WTC11 (cell line): ENCODE results near the gene TIMM8A. TPM values are rescaled to one million over a fixed set of nuclear protein-coding genes. Genes with fewer than 3 reads are reported as not detected.

Experiments
- ATAC-seq: fragments of 200-7000 bp; cut with Tn5 transposase; 2 replicates; pipeline ENCODE4 v1.10.0; 2021; ENCODE audit warnings: mild to moderate bottlenecking, moderate library complexity
- CTCF ChIA-PET: fragments of 300-600 bp; sonication (Branson Sonifier 250); formaldehyde crosslinking; loops from one replicate; lab custom pipeline; 2021; ENCODE audit warnings: antibody characterized with exemption; lab: Charles Lee
- POLR2A ChIA-PET: fragments of 350-600 bp; sonication (Branson Sonifier 250); formaldehyde crosslinking; loops from one replicate; lab custom pipeline; 2021; ENCODE audit warnings: antibody characterized with exemption; lab: Charles Lee
- DNase-seq: peaks from one replicate; pipeline ENCODE4 v3.0.0; 2021; ENCODE audit warnings: low spot score
- H3K27ac Mint-ChIP-seq: 2 replicates; pipeline ENCODE4 v1.8.0; 2021; ENCODE audit warnings: mixed read lengths
- H3K27me3 Mint-ChIP-seq: 2 replicates; pipeline ENCODE4 v1.8.0; 2021; ENCODE audit warnings: low read depth, mild to moderate bottlenecking, moderate library complexity, mixed read lengths
- H3K36me3 Mint-ChIP-seq: 2 replicates; pipeline ENCODE4 v1.8.0; 2021; ENCODE audit warnings: mixed read lengths
- H3K4me1 Mint-ChIP-seq: 2 replicates; pipeline ENCODE4 v1.8.0; 2022; ENCODE audit warnings: mixed read lengths
- H3K4me3 Mint-ChIP-seq: 2 replicates; pipeline ENCODE4 v1.8.0; 2021; ENCODE audit warnings: mild to moderate bottlenecking, moderate library complexity, mixed read lengths
- H3K9me3 Mint-ChIP-seq: 2 replicates; pipeline ENCODE4 v1.8.0; 2021; ENCODE audit warnings: mixed read lengths
- ETV6 ChIP-seq: sonication (generic); formaldehyde crosslinking; IDR thresholded peaks from 2 replicates; pipeline ENCODE4 v1.8.1; 2022; ENCODE audit warnings: mild to moderate bottlenecking, missing genetic modification reagents
- FOXJ3 ChIP-seq: sonication (generic); formaldehyde crosslinking; IDR thresholded peaks from 2 replicates; pipeline ENCODE4 v1.9.0; 2021; ENCODE audit warnings: missing genetic modification reagents, mild to moderate bottlenecking, borderline replicate concordance
- GABPB1 ChIP-seq: sonication (generic); formaldehyde crosslinking; IDR thresholded peaks from 2 replicates; pipeline ENCODE4 v1.8.1; 2023; ENCODE audit warnings: mild to moderate bottlenecking, missing genetic modification reagents
- KAT7 ChIP-seq: sonication (generic); formaldehyde crosslinking; IDR thresholded peaks from 2 replicates; pipeline ENCODE4 v1.8.1; 2023; ENCODE audit warnings: missing genetic modification reagents, mild to moderate bottlenecking, borderline replicate concordance
- MXD4 ChIP-seq: fragments of 250-450 bp; sonication (Bioruptor Pico); IDR thresholded peaks from 2 replicates; pipeline ENCODE4 v1.8.0; 2021; ENCODE audit warnings: mild to moderate bottlenecking, moderate library complexity, borderline replicate concordance
- OVOL2 ChIP-seq: fragments of 250-450 bp; sonication (Bioruptor Pico); IDR thresholded peaks from 2 replicates; pipeline ENCODE4 v1.9.0; 2021; ENCODE audit warnings: mild to moderate bottlenecking, borderline replicate concordance
- RELA ChIP-seq: sonication (generic); formaldehyde crosslinking; IDR thresholded peaks from 2 replicates; pipeline ENCODE4 v1.8.1; 2022; ENCODE audit warnings: missing genetic modification reagents, mild to moderate bottlenecking, borderline replicate concordance
- SMAD4 ChIP-seq: sonication (generic); formaldehyde crosslinking; IDR thresholded peaks from 2 replicates; pipeline ENCODE4 v1.8.0; 2022; ENCODE audit warnings: mild to moderate bottlenecking, missing genetic modification reagents
- TP53 ChIP-seq: sonication (generic); formaldehyde crosslinking; IDR thresholded peaks from 2 replicates; pipeline ENCODE4 v1.8.1; 2023; ENCODE audit warnings: mild to moderate bottlenecking, missing genetic modification reagents
- ZNF121 ChIP-seq: sonication (generic); formaldehyde crosslinking; IDR thresholded peaks from 2 replicates; pipeline ENCODE4 v1.8.0; 2023; ENCODE audit warnings: missing genetic modification reagents
- ZNF232 ChIP-seq: sonication (generic); formaldehyde crosslinking; IDR thresholded peaks from 2 replicates; pipeline ENCODE4 v1.8.0; 2022; ENCODE audit warnings: mild to moderate bottlenecking, missing genetic modification reagents
- ZNF317 ChIP-seq: sonication (generic); formaldehyde crosslinking; IDR thresholded peaks from 2 replicates; pipeline ENCODE4 v1.8.1; 2023; ENCODE audit warnings: low read depth, mild to moderate bottlenecking, moderate library complexity, missing genetic modification reagents, borderline replicate concordance
- ZNF396 ChIP-seq: fragments of 250-450 bp; sonication (Bioruptor Pico); IDR thresholded peaks from 2 replicates; pipeline ENCODE4 v1.8.0; 2021; ENCODE audit warnings: mild to moderate bottlenecking, moderate library complexity, borderline replicate concordance
- ZNF671 ChIP-seq: fragments of 250-450 bp; sonication (Bioruptor Pico); IDR thresholded peaks from 2 replicates; pipeline ENCODE4 v1.8.0; 2021; ENCODE audit warnings: mild to moderate bottlenecking
- total RNA-seq: library from RNA; stranded (reverse); gene quantifications from 3 replicates; pipeline ENCODE4 v1.2.3, GENCODE V29; 2021
- TF ChIP-seq, protein P1 (sequence below): fragments of 200-600 bp; IDR thresholded peaks from 2 replicates; pipeline ENCODE4 v1.8.0; 2022; ENCODE audit warnings: antibody characterized with exemption
- TF ChIP-seq, protein P2 (sequence below): fragments of 250-450 bp; sonication (Bioruptor Pico); IDR thresholded peaks from 2 replicates; pipeline ENCODE4 v1.9.0; 2021; ENCODE audit warnings: mild to moderate bottlenecking
- TF ChIP-seq, protein P3 (sequence below): sonication (generic); formaldehyde crosslinking; IDR thresholded peaks from 2 replicates; pipeline ENCODE4 v1.8.0; 2022; ENCODE audit warnings: mild to moderate bottlenecking, missing genetic modification reagents
- TF ChIP-seq, protein P4 (sequence below): sonication (generic); formaldehyde crosslinking; IDR thresholded peaks from 2 replicates; pipeline ENCODE4 v1.8.1; 2023; ENCODE audit warnings: mild to moderate bottlenecking, missing genetic modification reagents
- TF ChIP-seq, protein P5 (sequence below): sonication (generic); formaldehyde crosslinking; IDR thresholded peaks from 2 replicates; pipeline ENCODE4 v1.8.0; 2023; ENCODE audit warnings: missing genetic modification reagents
- TF ChIP-seq, protein P6 (sequence below): fragments of 250-450 bp; sonication (Bioruptor Pico); IDR thresholded peaks from 2 replicates; pipeline ENCODE4 v1.9.0; 2021; ENCODE audit warnings: mild to moderate bottlenecking
- TF ChIP-seq, protein P7 (sequence below): sonication (generic); formaldehyde crosslinking; IDR thresholded peaks from 2 replicates; pipeline ENCODE4 v1.8.0; 2023; ENCODE audit warnings: mild to moderate bottlenecking, missing genetic modification reagents
- TF ChIP-seq, protein P8 (sequence below): sonication (generic); formaldehyde crosslinking; IDR thresholded peaks from 2 replicates; pipeline ENCODE4 v1.8.0; 2022; ENCODE audit warnings: mild to moderate bottlenecking, missing genetic modification reagents

The TIMM8A gene
- total RNA-seq, 1 experiment from 2014 or later = 31.8 TPM

DNA sequence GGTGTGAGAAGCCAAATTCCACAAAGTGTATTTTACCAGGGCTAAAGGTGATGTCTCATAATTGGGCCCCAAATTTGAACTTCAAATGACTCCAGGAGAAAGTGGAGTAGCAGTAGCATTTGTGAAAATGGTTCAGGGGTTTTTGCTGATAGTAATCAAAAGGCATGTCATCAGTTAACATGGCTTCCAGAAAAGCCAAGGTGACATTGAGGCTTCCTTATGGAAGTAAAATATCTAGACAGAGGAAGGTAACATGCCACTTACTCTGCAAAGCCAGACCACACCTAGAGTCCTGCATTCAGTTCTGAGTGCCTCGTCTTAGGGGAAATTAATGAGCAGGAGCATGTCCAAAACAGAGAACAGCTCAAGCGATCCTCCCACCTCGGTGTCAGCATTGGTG is 40.1 kb upstream of the TIMM8A start (continued):
- TF ChIP-seq, protein P1, sequence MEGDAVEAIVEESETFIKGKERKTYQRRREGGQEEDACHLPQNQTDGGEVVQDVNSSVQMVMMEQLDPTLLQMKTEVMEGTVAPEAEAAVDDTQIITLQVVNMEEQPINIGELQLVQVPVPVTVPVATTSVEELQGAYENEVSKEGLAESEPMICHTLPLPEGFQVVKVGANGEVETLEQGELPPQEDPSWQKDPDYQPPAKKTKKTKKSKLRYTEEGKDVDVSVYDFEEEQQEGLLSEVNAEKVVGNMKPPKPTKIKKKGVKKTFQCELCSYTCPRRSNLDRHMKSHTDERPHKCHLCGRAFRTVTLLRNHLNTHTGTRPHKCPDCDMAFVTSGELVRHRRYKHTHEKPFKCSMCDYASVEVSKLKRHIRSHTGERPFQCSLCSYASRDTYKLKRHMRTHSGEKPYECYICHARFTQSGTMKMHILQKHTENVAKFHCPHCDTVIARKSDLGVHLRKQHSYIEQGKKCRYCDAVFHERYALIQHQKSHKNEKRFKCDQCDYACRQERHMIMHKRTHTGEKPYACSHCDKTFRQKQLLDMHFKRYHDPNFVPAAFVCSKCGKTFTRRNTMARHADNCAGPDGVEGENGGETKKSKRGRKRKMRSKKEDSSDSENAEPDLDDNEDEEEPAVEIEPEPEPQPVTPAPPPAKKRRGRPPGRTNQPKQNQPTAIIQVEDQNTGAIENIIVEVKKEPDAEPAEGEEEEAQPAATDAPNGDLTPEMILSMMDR = no peak
- TF ChIP-seq, protein P2, sequence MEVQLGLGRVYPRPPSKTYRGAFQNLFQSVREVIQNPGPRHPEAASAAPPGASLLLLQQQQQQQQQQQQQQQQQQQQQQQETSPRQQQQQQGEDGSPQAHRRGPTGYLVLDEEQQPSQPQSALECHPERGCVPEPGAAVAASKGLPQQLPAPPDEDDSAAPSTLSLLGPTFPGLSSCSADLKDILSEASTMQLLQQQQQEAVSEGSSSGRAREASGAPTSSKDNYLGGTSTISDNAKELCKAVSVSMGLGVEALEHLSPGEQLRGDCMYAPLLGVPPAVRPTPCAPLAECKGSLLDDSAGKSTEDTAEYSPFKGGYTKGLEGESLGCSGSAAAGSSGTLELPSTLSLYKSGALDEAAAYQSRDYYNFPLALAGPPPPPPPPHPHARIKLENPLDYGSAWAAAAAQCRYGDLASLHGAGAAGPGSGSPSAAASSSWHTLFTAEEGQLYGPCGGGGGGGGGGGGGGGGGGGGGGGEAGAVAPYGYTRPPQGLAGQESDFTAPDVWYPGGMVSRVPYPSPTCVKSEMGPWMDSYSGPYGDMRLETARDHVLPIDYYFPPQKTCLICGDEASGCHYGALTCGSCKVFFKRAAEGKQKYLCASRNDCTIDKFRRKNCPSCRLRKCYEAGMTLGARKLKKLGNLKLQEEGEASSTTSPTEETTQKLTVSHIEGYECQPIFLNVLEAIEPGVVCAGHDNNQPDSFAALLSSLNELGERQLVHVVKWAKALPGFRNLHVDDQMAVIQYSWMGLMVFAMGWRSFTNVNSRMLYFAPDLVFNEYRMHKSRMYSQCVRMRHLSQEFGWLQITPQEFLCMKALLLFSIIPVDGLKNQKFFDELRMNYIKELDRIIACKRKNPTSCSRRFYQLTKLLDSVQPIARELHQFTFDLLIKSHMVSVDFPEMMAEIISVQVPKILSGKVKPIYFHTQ (CRISPR knock-in tag) = no peak
- TF ChIP-seq, protein P3, sequence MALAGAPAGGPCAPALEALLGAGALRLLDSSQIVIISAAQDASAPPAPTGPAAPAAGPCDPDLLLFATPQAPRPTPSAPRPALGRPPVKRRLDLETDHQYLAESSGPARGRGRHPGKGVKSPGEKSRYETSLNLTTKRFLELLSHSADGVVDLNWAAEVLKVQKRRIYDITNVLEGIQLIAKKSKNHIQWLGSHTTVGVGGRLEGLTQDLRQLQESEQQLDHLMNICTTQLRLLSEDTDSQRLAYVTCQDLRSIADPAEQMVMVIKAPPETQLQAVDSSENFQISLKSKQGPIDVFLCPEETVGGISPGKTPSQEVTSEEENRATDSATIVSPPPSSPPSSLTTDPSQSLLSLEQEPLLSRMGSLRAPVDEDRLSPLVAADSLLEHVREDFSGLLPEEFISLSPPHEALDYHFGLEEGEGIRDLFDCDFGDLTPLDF (CRISPR knock-in tag) = no peak

DNA sequence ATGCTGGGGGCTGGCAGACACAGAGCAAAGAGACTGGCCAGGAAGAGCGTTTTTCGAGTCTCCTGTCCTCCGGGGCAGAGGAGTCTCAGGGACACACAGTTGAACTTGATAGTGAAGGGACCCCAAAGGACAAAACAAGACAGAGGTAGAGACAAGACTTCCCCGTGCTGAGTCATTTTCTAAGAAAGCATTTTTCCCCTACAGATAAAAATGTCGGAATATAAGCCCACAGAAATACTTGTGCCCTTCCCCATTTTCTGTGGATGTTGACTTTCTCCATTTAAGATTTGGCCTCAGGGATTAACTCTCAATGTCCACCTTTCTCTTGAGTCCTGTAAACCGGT is 38.0 kb upstream of the TIMM8A start:
- TF ChIP-seq KAT7 (CRISPR knock-in tag) (no peak), ZNF121 (no peak), ZNF317 (no peak), TP53 (CRISPR knock-in tag) (no peak), ETV6 (no peak), RELA (no peak), FOXJ3 (CRISPR knock-in tag) (no peak), GABPB1 (CRISPR knock-in tag) (no peak), OVOL2 (CRISPR knock-in tag) (no peak), MXD4 (no peak), ZNF232 (CRISPR knock-in tag) (no peak), ZNF671 (CRISPR knock-in tag) (no peak), ZNF396 (CRISPR knock-in tag) (no peak), SMAD4 (CRISPR knock-in tag) (no peak)
- TF ChIP-seq, protein P4, sequence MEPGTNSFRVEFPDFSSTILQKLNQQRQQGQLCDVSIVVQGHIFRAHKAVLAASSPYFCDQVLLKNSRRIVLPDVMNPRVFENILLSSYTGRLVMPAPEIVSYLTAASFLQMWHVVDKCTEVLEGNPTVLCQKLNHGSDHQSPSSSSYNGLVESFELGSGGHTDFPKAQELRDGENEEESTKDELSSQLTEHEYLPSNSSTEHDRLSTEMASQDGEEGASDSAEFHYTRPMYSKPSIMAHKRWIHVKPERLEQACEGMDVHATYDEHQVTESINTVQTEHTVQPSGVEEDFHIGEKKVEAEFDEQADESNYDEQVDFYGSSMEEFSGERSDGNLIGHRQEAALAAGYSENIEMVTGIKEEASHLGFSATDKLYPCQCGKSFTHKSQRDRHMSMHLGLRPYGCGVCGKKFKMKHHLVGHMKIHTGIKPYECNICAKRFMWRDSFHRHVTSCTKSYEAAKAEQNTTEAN = no peak
- TF ChIP-seq, protein P5, sequence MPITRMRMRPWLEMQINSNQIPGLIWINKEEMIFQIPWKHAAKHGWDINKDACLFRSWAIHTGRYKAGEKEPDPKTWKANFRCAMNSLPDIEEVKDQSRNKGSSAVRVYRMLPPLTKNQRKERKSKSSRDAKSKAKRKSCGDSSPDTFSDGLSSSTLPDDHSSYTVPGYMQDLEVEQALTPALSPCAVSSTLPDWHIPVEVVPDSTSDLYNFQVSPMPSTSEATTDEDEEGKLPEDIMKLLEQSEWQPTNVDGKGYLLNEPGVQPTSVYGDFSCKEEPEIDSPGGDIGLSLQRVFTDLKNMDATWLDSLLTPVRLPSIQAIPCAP = no peak
- TF ChIP-seq, protein P3 (CRISPR knock-in tag) = no peak
- TF ChIP-seq, protein P6, sequence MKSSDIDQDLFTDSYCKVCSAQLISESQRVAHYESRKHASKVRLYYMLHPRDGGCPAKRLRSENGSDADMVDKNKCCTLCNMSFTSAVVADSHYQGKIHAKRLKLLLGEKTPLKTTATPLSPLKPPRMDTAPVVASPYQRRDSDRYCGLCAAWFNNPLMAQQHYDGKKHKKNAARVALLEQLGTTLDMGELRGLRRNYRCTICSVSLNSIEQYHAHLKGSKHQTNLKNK (CRISPR knock-in tag) = no peak
- TF ChIP-seq, protein P7, sequence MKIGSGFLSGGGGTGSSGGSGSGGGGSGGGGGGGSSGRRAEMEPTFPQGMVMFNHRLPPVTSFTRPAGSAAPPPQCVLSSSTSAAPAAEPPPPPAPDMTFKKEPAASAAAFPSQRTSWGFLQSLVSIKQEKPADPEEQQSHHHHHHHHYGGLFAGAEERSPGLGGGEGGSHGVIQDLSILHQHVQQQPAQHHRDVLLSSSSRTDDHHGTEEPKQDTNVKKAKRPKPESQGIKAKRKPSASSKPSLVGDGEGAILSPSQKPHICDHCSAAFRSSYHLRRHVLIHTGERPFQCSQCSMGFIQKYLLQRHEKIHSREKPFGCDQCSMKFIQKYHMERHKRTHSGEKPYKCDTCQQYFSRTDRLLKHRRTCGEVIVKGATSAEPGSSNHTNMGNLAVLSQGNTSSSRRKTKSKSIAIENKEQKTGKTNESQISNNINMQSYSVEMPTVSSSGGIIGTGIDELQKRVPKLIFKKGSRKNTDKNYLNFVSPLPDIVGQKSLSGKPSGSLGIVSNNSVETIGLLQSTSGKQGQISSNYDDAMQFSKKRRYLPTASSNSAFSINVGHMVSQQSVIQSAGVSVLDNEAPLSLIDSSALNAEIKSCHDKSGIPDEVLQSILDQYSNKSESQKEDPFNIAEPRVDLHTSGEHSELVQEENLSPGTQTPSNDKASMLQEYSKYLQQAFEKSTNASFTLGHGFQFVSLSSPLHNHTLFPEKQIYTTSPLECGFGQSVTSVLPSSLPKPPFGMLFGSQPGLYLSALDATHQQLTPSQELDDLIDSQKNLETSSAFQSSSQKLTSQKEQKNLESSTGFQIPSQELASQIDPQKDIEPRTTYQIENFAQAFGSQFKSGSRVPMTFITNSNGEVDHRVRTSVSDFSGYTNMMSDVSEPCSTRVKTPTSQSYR (CRISPR knock-in tag) = no peak
- TF ChIP-seq, protein P8, sequence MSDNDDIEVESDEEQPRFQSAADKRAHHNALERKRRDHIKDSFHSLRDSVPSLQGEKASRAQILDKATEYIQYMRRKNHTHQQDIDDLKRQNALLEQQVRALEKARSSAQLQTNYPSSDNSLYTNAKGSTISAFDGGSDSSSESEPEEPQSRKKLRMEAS (CRISPR knock-in tag) = no peak
- Mint-ChIP-seq H3K27me3 (no peaks in the 10 kb centered on the region), H3K4me3 (no peak overlapping the region), H3K9me3 (no peaks in the 10 kb centered on the region), H3K36me3 (peaks cover 7% of the 10 kb centered on the region), H3K4me1 (peaks cover 7% of the 10 kb centered on the region; the same call in 1 of the 2 replicates), H3K27ac (no peak overlapping the region)
- CTCF ChIA-PET = no interaction called here
- POLR2A ChIA-PET = no interaction called here
- ATAC-seq = no peak
- no peak for DNase-seq
